Right ventricle myocardium superior (tissue), 1 donor: ENCODE results near the gene CEP95. TPM values are rescaled to one million over a fixed set of nuclear protein-coding genes. Genes with fewer than 3 reads are reported as not detected.
"Not testable (repeated sequence)": the region's sequence is repeated elsewhere in the genome, so short reads cannot be mapped to it uniquely, and the experiment has no call there.

ENCODE experiments used
- ATAC-seq: fragments of 200-7000 bp; cut with Tn5 transposase; one replicate; pipeline ENCODE4 v1.9.1; 2020; ENCODE audit warnings: mild to moderate bottlenecking; ENCODE audit not compliant: poor library complexity
- DNase-seq: peaks from one replicate; pipeline ENCODE4 v3.0.0-alpha.2; 2020
- intact Hi-C: fragments of 100-400 bp; cut with DNase I; formaldehyde crosslinking; loops from one replicate; pipeline ENCODE4 v1.11.2; 2022
- long read RNA-seq: library from polyadenylated mRNA; unstranded; transcript quantifications from one replicate; pipeline ENCODE4 v2.0.0, GENCODE V29; 2021
- total RNA-seq: library from RNA; stranded (reverse); fragmentation: NEBNext Ultra II Directional; extraction: Animal tissue kit (Norgen Biotek cat#: 25700); gene quantifications from one replicate; pipeline ENCODE4 v1.2.1, GENCODE V29; 2021
- donor health status: DM: no; HTN: yes; CAD: no; lungs with severe emphysema.

CEP95 gene, protein sequence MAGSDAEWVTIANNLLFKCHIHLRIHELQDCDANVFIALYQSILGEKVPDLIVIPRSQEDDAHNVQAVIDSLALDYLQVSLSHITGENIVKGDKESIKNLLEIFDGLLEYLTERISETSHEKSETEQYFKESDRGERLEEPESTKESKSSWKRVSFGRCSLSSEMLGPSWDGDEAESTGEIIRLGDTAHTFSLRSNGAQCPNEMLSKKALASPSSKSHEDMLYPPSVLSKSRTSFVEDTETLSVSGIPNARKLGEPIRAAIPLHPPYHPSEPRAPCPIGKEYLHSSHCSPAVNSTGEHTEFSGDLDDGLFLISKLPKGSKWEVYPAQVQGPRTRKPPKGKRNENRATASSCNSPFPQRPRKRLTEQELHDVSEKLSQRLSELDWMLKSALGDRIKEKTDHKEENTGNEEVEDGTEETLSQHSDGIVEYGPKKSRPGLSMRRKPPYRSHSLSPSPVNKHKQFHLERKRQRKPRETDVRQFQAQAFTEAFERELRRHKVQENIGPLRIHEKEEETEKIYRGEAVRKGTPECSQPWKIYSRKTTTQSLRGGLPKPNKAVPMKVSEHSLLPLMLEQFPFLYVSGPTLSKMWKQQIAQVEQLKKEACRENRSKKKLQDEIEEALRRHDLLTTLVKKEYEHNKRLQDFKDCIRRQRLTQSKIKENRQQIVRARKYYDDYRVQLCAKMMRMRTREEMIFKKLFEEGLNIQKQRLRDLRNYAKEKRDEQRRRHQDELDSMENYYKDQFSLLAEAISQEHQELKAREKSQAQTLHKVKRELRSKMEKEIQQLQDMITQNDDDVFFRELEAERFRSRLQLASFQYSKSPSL
- 11.2 TPM for total RNA-seq
- long read RNA-seq, transcript CEP95-203 (20 exons, 3,139 nt): major isoform, 11 of 27 reads
- long read RNA-seq, partial matches to known transcripts: 1 of 27 reads
- long read RNA-seq, other reads (novel, unspliced or antisense): 15 of 27 reads

DNA sequence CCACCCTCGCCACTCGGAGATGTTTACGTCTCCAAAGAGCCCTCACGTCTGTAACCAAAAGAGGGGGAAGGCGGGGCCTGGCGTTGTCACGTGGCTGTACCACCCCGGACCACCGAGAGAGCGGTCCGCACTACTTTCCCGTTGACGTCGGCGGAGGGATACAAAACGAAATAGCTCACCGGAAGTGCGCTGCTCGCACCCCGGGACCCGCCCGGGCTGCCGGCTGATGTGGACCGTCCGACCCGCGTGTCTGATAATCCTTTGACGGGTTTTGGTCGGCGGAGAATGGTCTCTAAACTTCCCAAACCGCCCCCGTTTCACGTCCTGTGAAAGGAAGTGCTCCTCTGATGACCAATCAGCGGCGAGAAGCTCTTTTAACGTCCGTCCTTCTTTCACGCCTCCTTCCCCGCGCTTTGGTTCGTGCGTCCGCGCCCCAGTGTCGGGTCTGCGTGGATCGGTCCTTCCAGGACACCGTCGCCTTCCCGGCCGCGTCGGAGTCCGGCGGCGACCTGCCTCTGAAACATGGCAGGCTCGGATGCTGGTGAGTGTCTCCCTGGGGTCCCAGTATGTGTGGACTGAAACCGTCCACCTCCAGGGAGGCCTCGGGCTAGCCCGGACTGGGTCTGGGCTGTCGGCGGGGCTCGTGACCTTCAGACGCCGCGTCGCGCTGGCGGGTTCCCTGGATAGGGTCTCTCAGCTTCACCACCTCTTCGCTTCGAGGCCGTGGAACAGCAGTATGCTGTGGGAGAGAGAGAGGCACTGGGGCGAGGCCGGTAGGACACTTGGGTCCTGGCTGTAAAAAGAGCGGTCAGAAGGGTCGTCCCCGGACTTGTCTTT lies at the start of gene CEP95:
Gene CEP95 (plus strand): TSS at position 402 of the 837 bp plus-strand sequence. CDS start 121 bp downstream, at position 523.
- intact Hi-C loops: no loop called here
- peak; percentile 84 for ATAC-seq

DNA sequence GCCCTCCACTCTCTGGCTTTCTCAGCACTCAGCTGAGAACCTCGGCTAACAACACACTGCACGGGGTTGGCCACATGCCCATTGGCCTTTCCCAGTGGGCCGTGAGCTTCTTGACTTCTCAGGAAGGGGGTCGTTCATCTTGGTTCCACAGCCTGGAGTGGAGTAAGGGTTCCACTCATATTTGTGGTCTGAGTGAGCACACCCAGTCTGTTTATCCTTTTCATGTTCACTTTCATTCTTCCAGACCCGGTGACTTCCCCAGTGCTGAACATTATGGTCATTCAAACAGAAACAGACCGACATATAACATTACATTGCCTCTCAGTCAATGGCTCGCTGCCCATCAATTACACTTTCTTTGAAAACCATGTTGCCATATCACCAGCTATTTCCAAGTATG lies 49.6 kb upstream of the CEP95 start:
- intact Hi-C loops: no loop called here
- ATAC-seq (no peak), DNase-seq (no peak)

More for the DNA sequence above, at the start of gene CEP95:
- DNase-seq: peak; percentile 96

DNA sequence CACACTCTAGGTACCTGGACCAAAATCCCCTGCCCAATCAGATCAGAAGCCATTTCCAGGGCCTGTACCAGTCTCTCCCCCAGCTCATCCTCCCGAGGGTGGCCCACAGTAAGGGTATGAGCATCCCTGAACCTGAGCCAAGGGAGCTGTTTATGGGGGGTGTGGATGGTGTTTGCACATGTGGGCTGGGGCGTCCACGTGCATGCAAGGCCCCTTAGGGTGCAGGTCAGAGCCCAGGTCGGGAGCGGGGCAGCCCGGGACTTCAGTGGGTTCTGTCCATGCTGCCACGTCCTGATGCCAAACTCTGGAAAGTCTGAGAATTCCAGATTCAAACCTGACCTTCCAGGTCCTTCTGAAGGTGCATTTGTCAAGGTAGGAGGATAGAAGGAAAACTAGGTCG lies 48.0 kb upstream of the CEP95 start:
- intact Hi-C loops: no loop called here
- DNase-seq: no peak
- no peak for ATAC-seq

DNA sequence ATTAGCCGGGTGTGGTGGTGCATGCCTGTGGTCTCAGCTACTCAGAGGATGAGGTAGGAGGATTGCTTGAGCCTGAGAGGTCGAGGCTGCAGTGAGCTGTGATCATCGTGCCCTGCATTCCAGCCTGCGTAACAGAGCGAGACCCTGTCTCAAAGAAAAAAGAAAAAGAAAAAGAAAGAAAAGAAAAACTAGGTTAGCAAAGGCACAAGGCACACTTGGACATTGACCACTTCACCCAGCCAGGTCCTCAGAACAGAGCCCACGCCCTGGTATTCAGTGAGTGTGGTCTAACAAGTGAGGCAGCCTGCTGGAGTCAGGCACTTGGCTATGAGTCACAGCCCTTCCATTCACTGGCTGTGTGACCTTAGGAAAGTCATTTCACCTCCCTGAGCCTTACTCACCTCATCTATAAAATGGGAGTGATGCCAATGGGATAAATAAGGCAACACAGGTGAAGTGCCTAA lies 47.5 kb upstream of the CEP95 start:
- intact Hi-C loops: no loop called here
- DNase-seq: no peak
- no peak for ATAC-seq

DNA sequence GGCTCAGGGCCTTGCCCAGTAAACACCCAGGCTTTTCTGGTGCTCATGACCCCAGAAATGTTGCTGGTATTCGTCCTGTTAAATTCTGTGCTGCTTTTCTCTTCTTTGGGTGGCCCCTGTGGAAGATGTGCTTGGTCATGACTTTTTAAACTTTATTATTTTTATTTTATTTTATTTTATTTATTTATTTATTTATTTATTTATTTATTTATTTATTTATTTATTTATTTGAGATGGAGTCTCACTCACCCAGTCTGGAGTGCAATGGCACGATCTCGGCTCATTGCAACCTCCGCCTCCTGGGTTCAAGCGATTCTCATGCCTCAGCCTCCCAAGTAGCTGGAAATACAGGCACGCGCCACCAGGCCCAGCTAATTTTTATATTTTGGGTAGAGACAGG lies 47.0 kb upstream of the CEP95 start:
- DNase-seq, ATAC-seq, intact Hi-C loops: not testable (repeated sequence)

DNA sequence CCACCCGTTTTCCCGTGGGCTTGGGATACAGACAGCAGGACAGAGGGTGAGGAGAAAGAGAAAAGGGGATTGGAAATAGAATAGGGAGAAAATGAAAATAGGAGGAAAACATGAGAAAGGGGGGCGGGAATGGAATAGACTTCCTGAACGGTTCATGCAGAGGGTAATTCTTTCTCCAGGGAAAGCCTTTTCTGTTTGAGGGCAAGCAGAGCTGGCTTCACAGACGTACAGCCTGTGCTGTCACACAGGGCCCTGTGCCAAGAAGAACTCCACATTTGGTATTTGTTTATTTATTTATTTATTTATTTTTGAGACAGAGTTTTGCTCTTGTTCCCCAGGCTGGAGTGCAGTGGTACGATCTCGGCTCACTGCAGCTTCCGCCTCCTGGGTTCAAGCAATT lies 45.8 kb upstream of the CEP95 start:
- ATAC-seq: peak; percentile 18
- intact Hi-C loops: no loop called here
- DNase-seq: peak; percentile 48

DNA sequence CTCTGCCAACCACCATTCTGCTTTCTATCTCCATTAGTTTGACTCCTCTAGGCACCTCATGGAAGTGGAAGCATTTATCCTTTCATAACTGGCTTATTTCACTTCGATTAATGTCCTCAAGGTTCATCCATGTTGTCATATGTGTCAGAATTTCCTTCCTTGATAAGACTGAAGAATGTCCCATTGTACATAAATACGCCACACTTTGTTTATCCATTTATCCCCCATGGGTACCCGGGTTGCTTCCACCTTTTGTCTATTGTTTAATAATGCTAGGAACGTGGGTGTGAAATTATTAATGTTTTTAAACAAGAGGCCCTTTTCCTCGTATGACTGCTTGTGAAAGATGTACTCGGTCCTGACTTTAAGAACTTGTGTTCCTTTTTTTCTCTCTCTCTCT lies 45.0 kb upstream of the CEP95 start:
- ATAC-seq: no peak
- no peak for DNase-seq
- intact Hi-C loops: no loop called here

DNA sequence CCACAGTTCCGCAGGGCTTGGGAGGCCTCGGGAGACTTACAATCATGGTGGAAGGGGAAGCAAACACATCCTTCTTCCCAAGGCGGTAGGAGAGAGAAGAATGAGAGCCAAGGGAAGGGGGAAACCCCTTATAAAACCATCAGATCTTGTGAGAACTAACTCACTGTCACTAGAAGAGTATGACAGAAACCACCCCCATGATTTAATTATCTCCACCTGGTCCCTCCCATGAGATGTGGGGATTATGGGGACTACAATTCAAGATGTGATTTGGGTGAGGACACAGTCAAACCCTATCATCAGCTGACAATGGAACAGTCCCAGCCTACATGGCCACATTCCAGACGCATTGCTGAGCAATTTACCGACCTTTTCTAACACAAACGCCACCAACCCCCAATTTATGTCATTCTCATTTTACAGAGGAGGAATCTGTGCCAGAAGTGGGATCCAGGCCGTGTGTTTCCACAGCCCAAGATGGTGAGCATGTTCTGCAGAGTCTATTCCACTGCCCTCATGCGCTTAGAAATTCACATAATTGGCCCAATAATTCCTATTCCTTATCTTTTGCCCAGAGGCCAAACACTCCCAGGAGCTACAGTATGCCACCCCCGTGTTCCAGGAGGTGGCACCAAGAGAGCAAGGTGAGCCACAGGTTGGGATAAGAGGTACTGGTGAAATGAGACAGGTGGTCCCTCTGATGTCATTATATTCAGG lies 40.6 kb upstream of the CEP95 start:
- ATAC-seq (no peak), DNase-seq (no peak)
- intact Hi-C loops: no loop called here

DNA sequence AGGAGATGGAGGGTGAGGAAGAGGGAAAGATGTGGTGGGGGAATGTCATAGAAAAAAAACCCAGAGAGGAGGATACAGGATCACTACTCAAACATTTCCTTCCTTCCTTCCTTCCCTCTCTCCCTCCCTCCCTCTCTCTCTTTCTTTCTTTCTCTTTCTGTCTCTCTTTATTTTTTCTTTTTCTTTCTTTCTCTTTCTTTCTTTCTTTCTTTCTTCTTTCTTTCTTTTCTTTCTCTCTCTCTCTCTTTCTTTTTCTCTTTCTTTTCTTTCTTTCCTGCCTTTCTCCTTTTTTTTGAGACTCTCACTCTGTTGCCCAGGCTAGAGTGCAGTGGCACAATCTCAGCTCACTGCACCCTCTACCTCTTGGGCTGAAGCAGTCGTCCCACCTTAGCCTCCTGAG lies 39.9 kb upstream of the CEP95 start:
- DNase-seq, ATAC-seq, intact Hi-C loops: not testable (repeated sequence)

DNA sequence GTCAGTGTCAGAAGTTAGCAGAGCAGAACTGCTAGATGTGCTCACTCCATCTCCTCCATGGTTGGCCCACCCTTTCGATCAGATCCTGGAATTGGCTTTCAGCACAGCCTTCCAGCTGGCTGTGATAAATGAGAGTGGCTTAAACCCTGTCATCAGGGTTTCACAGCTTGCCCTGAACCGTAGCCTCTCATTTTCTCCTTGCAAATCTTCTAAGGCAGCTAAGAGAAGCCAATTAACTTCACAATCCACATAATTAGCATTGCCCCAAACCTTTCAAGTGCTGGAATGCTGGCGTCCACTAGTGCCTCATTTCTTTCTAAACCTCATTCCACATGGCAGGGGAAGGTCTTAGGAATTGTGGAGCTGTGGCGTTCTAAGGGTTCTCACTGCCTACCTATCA lies 36.2 kb upstream of the CEP95 start:
- DNase-seq (no peak), ATAC-seq (no peak)
- intact Hi-C loops: no loop called here

DNA sequence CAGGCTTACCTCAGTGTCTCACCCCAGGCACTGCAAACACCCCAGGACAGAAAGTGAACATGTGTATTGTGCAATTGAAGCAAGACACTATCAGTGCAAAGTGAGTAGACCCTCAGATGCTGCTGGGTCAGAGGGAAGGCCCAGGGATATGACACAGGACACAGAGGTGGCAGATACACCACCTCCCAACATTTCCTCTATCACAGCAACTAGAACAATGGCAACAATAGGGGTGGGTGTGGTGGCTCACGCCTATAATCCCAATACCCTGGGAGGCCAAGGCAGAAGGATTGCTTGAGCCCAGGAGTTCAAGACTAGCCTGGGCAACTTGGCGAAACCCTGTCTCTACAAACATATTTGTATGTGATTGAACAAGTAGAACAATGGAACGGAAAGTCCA lies 35.3 kb upstream of the CEP95 start:
- no peak for ATAC-seq
- DNase-seq: no peak
- intact Hi-C loops: no loop called here

DNA sequence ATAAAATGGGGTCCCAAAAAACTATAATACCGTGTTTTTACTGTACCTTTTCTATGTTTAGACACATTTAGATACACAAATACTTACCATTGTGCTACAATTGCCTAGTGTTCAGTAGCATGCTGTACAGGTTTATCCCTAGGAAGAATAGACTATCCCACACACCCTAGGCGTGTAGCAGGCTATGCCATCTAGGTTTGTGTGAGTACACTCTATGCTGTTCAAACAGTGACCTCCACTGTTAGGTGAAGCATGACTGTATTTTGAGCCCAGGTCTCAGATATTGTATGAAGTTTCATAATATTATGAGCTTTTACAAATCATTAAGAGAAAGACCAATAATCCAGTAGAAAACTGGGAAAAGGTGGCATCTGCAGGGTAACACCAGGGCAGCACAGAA lies 34.2 kb upstream of the CEP95 start:
- DNase-seq: no peak
- intact Hi-C loops: no loop called here

DNA sequence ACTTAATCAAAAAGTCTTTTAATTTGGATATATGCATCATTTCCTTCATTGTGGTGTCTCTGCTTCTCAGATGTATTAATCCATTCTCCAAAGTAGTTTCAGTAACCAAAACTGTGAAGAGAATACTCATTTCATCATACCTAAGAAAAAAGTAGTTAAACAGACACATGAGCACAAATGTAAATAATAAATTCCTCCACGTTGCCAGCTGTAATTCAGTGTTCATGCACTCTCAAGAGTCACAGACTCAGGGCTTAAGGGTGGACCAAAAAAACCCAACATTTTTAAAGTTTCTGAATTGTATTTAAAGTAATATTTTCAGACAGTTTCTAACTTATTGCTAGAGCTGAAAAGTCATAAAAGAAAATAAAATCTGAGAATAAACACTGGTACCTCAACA lies 28.9 kb upstream of the CEP95 start:
- intact Hi-C loops: no loop called here
- DNase-seq (no peak), ATAC-seq (no peak)

More for the DNA sequence above, 34.2 kb upstream of the CEP95 start:
- ATAC-seq: no peak

DNA sequence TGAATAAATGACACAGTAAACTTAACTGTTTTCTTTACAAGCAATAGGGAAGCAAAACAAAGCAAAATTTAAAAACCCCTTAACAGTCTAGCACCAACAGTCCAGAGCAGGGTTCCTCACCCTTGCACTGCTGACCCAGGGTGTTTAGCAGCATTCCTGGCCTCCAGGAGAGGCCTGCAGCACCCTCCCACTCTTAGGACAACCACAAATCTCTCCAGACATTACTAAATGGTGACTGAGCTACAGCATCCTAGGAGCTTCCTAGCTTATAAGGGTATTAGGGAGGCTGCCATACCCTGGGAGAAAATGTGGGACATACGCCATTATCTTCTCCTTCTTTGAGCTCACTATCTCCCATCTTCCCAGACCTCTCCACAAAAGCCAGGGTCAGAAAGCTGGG lies 25.8 kb upstream of the CEP95 start:
- intact Hi-C loops: no loop called here
- ATAC-seq (no peak), DNase-seq (no peak)

DNA sequence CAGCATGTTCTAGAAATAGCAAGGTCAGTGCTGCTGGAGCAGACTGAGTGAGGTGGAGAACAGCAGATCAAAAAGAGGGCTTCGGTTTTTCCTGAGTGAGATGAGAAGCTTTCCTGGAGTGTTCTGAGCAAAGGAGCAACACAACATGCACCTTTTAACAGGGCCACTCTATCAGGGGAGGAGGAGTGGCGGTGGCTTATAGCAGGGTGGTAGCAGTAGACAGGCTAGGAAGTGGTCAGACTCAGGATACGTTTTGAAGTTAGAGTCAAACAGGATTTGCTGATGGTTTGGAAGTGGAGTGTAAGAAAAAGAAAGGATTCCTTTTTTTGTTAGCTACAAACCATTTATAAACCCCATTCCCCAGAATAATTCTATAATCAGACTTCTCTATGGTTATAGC lies 22.4 kb upstream of the CEP95 start:
- no peak for DNase-seq
- intact Hi-C loops: no loop called here
- ATAC-seq: no peak

DNA sequence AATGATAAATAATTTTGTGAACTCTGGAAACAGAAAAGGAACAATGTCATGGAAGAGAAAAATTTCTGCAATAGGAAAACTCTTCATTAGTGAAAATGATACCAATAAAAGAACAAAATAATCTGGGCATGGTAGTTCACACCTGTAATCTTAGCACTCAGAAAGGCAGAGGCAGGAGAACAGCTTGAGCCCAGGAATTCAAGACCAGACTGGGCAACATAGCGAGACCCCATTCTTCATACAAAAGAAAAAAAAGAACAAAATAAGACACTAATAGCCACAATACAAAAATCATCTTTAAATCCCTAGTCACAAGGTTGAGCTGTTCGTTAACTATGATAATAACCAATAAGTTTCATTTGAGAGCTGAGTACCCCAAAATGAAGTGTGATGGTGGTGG lies 18.5 kb upstream of the CEP95 start:
- ATAC-seq: no peak
- DNase-seq: no peak
- intact Hi-C loops: loop anchor here (5.0 kb wide), 1 partner anchor 66 kb away; no protein-coding TSS in a partner anchor

DNA sequence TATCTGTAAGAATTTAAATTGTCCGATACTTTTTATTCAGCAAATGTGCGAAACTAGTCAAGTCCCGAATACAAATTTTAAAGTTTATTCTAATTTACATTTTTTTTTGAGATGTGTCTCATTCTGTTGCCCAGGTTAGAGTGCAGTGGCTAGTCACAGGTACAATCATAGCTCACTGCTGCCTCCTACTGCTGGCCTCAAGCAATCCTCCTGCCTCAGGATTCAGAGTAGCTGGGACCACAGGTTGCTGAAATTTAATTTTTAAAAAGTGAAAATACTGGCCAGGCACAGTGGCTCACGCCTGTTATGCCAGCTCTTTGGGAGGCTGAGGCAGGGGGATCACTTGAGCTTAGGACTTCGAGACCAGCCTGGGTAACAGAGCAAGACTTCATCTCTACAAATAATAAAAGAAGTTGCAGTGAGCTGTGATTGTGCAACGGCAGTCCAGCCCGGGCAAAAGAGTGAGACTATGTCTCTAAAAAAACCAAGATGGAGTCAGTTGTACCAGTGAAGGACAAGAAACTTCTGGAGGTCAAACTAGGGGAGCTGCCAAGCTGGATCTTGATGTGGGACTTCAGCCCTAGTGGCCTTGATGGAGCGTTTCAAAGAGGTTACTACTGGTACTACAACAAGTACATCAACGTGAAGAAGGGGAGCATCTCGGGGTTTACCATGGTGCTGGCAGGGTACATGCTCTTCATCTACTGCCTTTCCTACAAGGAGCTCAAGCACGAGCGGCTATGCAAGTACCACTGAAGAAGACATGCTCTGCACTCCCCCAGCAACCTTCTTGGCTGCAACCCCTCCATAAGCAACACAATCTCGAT lies 15.5 kb upstream of the CEP95 start:
- no peak for DNase-seq
- intact Hi-C loops: no loop called here
- peak; percentile 52 for ATAC-seq
